Esophagus squamous epithelium (tissue), 5 donors: Measurements from ENCODE around the gene C19orf18. TPM values are rescaled to one million over a fixed set of nuclear protein-coding genes. Genes with fewer than 3 reads are reported as not detected.

Source experiments
- DNase-seq: peaks from one replicate; lab custom pipeline; 2025; lab: John Stamatoyannopoulos, UW
- H3K27ac ChIP-seq, 4 donors: fragments of 200-600 bp; sonication (generic); one replicate each; pipeline ENCODE4 v1.5.1; 2016 to 2019; ENCODE audit warnings: mild to moderate bottlenecking in 1 of 4
- H3K27me3 ChIP-seq, 4 donors: fragments of 200-600 bp; sonication (generic); 1 replicate in 3 of 4; 2 replicates in 1 of 4; pipeline versions ENCODE4 v1.5.1 to v1.6.0; 2017 to 2021; ENCODE audit warnings: antibody characterized with exemption in 1 of 4
- H3K36me3 ChIP-seq, 3 donors: fragments of 200-600 bp; sonication (generic); one replicate each; pipeline ENCODE4 v1.5.1; 2016 to 2019
- H3K4me1 ChIP-seq, 3 donors: fragments of 200-600 bp; sonication (generic); one replicate each; pipeline ENCODE4 v1.5.1; 2017 to 2019
- H3K4me3 ChIP-seq, 4 donors: fragments of 200-600 bp; sonication (generic); 1 replicate in 3 of 4; 2 replicates in 1 of 4; pipeline ENCODE4 v1.5.1; 2016 to 2019; ENCODE audit warnings: mild to moderate bottlenecking in 2 of 4, moderate library complexity in 1 of 4
- H3K9me3 ChIP-seq, 3 donors: fragments of 200-600 bp; sonication (generic); one replicate each; pipeline ENCODE4 v1.5.1; 2016 to 2019
- CTCF ChIP-seq, 6 experiments: fragments of 450-650 bp in 4 of 6; fragments of 200-600 bp in 2 of 6; sonication (generic) in 2 of 6; IDR thresholded peaks; one replicate each; pipeline ENCODE4 v1.5.1; 2016 to 2019; ENCODE audit warnings: antibody characterized with exemption in 6 of 6, mild to moderate bottlenecking in 4 of 6, moderate library complexity in 4 of 6
- POLR2A ChIP-seq, 4 donors: fragments of 450-650 bp; IDR thresholded peaks; one replicate each; pipeline ENCODE4 v1.6.1; 2017; ENCODE audit warnings: antibody characterized with exemption in 4 of 4, mild to moderate bottlenecking in 4 of 4, moderate library complexity in 3 of 4
- WGBS, 2 donors: methylation state at CpG; one replicate each; pipeline ENCODE4 v1.1.5; 2018; 5-methylcytosine and 5-hydroxymethylcytosine counted together
- intact Hi-C: fragments of 100-400 bp; cut with DNase I; formaldehyde crosslinking; loops from one replicate; pipeline ENCODE4 v1.15.0; 2022
- total RNA-seq, 4 donors: library from RNA; depleted of rRNA; stranded (reverse); fragments of >200 nt; gene quantifications; one replicate each; pipeline ENCODE4 v1.1.0, GENCODE V29; 2016
- donor health status: DM: yes; HTN: yes; CAD: no.

C19orf18 gene
- under 1 TPM in 2 of 4 donors, not detected in 2; 0.44 to 0.57 TPM for total RNA-seq

DNA sequence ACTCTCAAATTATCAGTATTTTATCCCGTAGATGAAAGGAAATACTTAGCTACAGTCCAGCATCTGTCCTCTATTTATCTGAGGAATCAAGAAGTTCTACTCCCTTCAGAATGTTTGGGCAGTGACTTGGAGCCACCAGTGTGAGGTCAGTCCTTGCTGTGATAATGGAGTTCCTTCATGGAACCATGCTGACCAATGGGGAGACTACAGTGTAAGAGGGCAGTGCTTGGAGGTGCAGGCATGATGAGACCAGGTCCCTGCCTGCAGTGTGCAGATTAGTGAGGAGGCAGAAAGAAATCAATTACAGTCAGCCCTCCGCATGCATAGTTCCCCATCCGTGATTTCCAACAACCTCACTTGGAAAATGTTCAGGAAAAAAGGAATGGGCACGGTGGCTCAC is at the start of gene C19orf18:
Gene C19orf18, minus strand, starts transcription at position 101 of the 400 bp plus-strand sequence. CDS start 102 bp downstream, outside the sequence.
- Histone ChIP-seq H3K9me3 (peaks cover 24 to 100% (median 87%) of the 10 kb centered on the region in 3 donors), H3K4me1 (no peaks in the 10 kb centered on the region), H3K36me3 (peaks cover 3 to 56% (median 8%) of the 10 kb centered on the region in 3 donors), H3K27me3 (no peaks in the 10 kb centered on the region), H3K4me3 (peak within 1 kb of the TSS in 1 of 4 donors; percentile 10), H3K27ac (no peak within 1 kb of the TSS)
- DNase-seq: no peak
- WGBS, 2 donors: 88 to 91% methylated on average over 4 of the region's 4 CpGs
- TF ChIP-seq CTCF (IDR thresholded peaks at IDR 0.05) (no peak), POLR2A (IDR thresholded peaks at IDR 0.05) (no peak)
- intact Hi-C loops: no loop called here

DNA sequence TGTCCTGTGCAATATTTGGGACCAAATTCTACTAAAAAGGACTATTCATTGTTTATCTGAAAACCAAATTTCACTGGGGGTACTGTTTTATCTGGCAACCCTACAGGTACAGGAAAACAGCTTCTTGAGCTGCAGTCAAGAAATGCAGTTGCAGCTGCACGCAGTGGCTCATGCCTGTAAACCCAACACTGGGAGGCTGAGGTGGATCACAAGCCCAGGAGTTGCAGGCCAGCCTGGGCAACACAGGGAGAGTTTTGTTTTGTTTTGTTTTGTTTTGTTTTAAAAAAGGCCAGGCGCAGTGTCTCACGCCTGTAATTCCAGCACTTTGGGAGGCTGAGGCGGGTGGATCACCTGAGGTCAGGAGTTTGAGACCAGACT is 47.9 kb upstream of the C19orf18 start:
- no peaks in the 10 kb centered on the region for H3K27me3 ChIP-seq
- TF ChIP-seq CTCF (IDR thresholded peaks at IDR 0.05) (no peak), POLR2A (IDR thresholded peaks at IDR 0.05) (no peak)

GRCh38 chr19:58021541-58022282 is 47.4 kb upstream of the C19orf18 start:
- H3K4me3 ChIP-seq: no peak overlapping the region

More for the DNA sequence above, 47.9 kb upstream of the C19orf18 start:
- DNase-seq: no peak
- Histone ChIP-seq H3K36me3 (no peaks in the 10 kb centered on the region), H3K4me3 (no peak overlapping the region), H3K4me1 (no peaks in the 10 kb centered on the region), H3K9me3 (peaks cover 0 to 14% (median 3%) of the 10 kb centered on the region in 3 donors), H3K27ac (no peak overlapping the region)
- intact Hi-C loops: no loop called here
- WGBS, 2 donors: 73 to 82% methylated on average over 4 of the region's 4 CpGs

DNA sequence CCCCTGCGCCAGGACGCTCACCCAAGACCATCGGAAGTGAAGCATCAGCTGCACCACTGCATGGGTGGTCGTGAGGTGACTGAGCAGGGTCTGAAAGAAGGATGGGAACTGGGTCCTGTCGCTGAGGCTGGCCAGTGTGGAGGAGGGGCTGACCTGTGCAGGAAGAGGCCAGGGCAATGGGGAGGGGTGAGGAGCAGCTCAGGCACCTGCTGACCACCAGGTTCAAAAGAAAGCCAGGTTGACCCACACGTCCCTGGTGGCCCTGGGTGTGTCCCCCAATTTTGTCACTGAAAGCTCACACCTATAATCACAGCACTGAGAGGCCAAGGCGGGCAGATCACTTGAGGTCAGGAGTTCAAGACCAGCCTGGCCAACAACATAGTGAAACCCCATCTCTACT is 45.8 kb upstream of the C19orf18 start:
- H3K4me1 ChIP-seq: no peaks in the 10 kb centered on the region
- intact Hi-C loops: no loop called here
- H3K9me3 ChIP-seq: peaks cover 0 to 17% (median 3%) of the 10 kb centered on the region in 3 donors
- 60 to 79% methylated on average over 2 to 5 of the region's 7 CpGs for WGBS, 2 donors
- H3K27me3 ChIP-seq: no peaks in the 10 kb centered on the region
- H3K36me3 ChIP-seq: no peaks in the 10 kb centered on the region
- no peak overlapping the region for H3K4me3 ChIP-seq
- DNase-seq: no peak
- TF ChIP-seq POLR2A (IDR thresholded peaks at IDR 0.05) (no peak), CTCF (IDR thresholded peaks at IDR 0.05) (no peak)
- no peak overlapping the region for H3K27ac ChIP-seq

More at GRCh38 chr19:58021541-58022282, 47.4 kb upstream of the C19orf18 start:
- Histone ChIP-seq H3K27ac (no peak overlapping the region), H3K36me3 (no peaks in the 10 kb centered on the region), H3K9me3 (peaks cover 0 to 10% (median 3%) of the 10 kb centered on the region in 3 donors), H3K27me3 (no peaks in the 10 kb centered on the region), H3K4me1 (no peaks in the 10 kb centered on the region)
- TF ChIP-seq CTCF (IDR thresholded peaks at IDR 0.05) (peak in 5 of 6 experiments; percentile 42 to 64 (median 48)), POLR2A (IDR thresholded peaks at IDR 0.05) (no peak)
- WGBS, 2 donors: 21 to 54% methylated on average over 9 to 30 of the region's 30 CpGs
- intact Hi-C loops: no loop called here
- DNase-seq: no peak

GRCh38 chr19:58014141-58014540 is 39.8 kb upstream of the C19orf18 start:
- Histone ChIP-seq H3K4me1 (peaks cover 0 to 16% (median 4%) of the 10 kb centered on the region in 3 donors), H3K9me3 (peaks cover 0 to 47% (median 33%) of the 10 kb centered on the region in 3 donors), H3K27ac (no peak overlapping the region), H3K4me3 (no peak overlapping the region), H3K36me3 (no peaks in the 10 kb centered on the region), H3K27me3 (no peaks in the 10 kb centered on the region)
- TF ChIP-seq POLR2A (IDR thresholded peaks at IDR 0.05): no peak
- no peak for TF ChIP-seq CTCF (IDR thresholded peaks at IDR 0.05)
- 56 to 61% methylated on average over 5 of the region's 5 CpGs for WGBS, 2 donors
- DNase-seq: no peak
- intact Hi-C loops: loop anchor here (10.0 kb wide), 1 partner anchor 151 kb away; no protein-coding TSS in a partner anchor
